NCI-H1417 treated with DMSO at 0.1 percent for 48 hours (cell line): ENCODE measurements around the gene FDXR.
A peak's percentile ranks its signal among the peaks of the same experiment; 100 is the strongest.

Source experiments
- DNase-seq: peaks from one replicate; lab custom pipeline; 2025; lab: John Stamatoyannopoulos, UW

The FDXR gene

DNA sequence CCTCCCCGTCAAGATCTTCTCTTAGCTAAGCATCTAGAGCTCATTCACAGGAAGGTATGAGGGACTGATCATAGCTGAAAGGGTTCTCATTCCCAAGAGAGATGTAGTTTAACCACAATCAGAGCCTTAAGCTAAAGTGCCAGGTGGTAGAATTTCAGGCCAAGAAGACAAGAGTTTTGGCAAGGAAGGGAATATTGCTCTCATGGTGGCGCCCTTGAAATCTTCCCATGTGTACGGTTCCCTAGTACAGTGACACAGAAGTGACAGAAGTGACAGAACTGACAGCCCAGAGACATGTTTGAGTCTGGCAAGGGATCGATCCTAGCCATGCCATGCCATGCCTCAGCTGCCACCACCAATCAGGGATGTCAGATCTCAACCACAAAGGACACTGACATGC lies 15.6 kb downstream of the FDXR start:
- DNase-seq = no peak

GRCh38 chr17:74856112-74856511 lies 16.7 kb downstream of the FDXR start:
- DNase-seq = no peak

GRCh38 chr17:74855323-74855722 lies 17.5 kb downstream of the FDXR start:
- no peak for DNase-seq

GRCh38 chr17:74854792-74855191 lies 18.0 kb downstream of the FDXR start:
- no peak for DNase-seq

DNA sequence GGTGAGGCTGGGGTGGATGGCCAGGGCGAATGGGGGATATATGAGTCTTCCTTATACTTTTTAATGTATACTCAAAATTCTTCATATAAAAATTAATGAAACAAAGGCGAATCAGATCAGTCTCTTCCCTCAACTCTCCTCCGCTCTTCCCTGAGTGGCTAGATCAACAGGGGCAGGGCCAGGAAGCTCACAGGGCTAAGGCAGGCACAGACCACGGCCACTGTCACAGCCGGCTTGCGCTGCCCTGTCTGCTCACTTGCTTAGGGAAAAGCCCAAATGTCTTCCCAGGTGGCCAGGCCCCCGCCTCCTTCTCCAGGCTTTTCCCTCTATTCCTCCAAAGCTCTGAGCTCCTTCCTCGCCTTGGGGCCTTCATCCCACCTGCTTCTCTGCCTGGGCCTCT lies 19.1 kb downstream of the FDXR start:
- no peak for DNase-seq

DNA sequence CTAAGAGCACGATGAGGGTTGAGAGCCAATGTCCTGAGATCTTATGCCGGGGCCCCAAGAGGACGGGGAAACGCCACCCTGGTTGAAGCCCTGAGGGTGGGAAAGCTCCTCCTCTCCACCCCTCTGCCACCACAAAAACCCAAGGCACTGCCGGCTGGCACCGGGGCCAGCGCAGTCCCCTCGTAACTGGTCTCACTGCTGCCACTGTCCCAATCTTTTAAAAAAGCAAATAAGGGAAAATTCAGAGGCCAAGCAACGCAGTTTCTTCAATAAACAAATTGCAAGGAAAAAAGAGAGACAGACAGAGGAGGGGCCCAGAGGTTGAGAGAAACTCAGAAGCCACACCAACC lies 19.8 kb downstream of the FDXR start:
- DNase-seq = no peak

DNA sequence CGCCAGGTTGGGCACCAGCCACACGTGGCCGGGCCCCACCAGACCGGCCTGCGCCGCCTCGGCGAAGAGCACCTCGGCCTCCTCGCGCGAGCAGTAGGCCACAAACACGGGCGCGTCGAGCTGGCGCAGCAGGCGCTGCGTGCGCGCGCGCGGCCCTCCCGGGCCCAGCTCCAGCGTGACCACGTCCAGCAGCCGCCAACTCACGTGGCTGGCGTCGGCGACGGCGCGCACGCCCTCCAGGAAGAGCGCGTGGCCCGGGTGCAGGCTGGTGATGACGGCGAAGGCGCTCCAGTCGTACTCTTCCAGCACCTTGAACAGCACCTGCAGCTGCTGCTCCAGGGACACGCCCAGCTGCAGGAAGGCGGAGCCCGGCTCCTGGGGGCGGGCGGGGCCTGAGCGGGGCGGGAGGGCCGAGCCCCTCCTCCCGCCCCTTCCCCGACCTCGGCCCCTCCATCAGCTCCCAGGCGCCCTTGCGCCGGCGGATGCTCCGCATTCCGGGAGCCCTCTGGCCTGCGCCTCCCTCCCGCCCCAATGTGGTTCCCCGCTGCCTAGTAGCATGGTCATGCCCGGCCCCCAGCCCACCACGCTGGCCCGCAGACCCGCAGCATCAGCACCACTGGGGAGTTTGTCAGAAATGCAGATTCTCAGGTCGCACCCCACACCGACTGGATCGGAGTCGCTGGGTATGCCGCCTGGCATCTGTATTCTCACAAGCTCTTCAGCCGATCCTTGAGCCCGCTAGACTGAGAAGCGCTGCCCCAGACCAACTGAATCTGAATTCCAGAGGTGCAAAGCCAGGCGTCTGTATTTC lies 20.4 kb downstream of the FDXR start:
- peak; percentile 65 for DNase-seq

GRCh38 chr17:74851612-74852236 lies 21.1 kb downstream of the FDXR start:
- DNase-seq = peak; percentile 17

DNA sequence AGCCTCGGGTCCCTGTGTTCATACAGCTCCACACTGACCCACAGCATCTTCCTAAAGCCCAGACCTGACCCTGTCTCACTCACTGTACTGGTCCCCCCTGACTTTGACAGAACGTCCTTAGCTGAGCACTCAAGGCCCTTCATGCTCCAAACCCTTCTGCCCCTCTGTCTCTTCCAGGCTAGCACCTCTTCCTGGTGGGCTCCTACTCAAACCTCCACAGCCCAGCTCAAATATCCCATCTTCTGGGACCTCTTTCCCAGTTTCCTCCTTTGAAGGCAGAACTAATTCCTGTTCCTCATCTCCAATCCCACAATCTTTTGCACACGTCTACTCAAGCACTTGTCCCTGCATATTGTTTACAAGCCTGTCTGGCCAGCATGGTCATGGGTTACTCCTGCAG lies 21.9 kb downstream of the FDXR start:
- no peak for DNase-seq

DNA sequence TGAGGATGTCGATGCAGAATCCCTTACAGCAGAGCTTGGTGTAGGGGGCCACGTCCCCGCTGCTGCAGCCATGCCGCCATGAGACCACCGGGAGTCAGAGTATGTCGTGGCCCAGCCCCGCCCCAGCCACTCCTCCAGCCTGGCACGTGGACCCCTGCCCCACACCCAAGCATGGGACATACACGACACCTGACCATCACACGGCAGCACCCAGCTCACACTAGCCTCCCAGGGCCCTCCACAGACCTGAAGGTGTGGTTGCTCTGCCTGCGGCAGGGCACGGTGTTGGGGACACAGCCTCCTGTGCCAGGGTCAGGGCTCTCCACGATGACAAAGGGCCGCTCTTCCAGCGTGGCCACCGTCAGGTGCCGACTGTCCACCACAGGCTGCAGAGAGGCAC lies 22.5 kb downstream of the FDXR start:
- DNase-seq = no peak

- DNase-seq = no peak
Observed at GRCh38 chr17:74848656-74849399, 24.0 kb downstream of the FDXR start.

DNA sequence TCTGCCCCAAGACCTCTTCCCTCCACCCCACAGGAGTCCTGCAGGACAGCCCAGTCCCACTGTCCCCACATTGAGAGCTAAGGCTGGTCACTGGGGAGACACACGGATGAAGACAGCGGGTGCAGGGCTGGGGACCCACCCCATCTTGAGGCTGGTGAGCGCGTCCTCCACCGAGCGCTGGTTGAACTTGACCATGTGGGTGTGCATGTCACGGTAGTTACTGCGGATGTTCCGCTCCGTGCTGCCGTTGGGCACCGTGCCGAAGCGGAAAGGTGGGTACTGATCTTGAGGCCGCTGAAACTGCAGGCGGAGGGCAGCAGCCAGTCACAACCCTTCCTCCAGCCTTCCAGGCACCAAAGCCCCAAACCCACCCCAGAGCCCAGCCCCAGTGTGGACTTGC lies 26.2 kb downstream of the FDXR start:
- DNase-seq = no peak

DNA sequence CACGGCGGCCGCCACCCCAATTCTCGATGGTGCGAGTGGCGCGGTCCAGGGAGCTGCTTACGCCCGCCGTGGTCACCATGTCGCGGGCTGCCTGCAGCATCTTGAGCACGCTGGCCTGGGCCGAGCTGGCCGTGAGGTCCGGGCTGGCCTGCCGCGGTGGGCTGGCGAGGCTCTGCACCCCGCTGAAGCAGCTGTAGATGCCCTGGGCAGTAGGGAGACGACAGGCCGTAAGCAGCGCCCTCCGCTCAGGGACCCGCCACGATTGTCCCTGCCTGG lies 29.5 kb downstream of the FDXR start:
- no peak for DNase-seq

DNA sequence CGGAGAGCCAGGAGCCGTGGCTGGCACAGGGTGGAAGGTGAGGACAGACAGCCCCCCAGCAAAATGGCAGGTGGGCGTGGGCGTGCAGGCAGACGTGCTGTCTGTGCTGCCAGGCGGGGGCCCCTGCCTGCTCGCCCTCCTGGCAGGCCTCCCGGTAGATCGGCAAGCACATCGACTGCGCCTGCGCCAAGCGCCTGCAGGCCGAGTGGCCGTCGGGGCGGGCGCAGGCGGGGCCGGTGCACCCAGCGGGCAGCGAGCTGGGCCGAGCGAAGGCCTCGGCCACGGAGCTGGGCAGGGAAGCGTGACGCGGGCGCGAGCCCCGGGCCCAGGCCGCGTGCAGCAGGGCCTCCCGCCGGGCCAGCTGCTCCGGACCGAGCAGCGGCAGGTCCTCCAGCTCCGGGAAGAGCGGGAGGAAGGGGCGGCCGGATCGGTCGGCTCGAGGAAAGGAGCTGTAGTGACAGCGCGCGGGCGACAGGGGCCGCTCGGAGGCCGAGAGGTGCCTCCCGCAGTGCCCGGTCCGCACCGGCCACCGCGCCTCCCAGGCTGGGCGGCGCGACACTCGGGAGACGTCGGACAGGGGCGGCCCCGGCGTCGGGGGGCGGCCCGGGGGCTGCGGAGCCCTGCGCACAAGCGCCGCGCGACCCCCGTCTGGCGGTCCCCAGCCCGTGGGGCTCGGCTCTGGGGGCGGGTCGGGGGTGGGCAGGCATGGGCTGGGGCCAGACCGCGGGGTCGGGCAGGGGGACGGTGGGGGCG lies 30.0 kb downstream of the FDXR start:
- no peak for DNase-seq

DNA sequence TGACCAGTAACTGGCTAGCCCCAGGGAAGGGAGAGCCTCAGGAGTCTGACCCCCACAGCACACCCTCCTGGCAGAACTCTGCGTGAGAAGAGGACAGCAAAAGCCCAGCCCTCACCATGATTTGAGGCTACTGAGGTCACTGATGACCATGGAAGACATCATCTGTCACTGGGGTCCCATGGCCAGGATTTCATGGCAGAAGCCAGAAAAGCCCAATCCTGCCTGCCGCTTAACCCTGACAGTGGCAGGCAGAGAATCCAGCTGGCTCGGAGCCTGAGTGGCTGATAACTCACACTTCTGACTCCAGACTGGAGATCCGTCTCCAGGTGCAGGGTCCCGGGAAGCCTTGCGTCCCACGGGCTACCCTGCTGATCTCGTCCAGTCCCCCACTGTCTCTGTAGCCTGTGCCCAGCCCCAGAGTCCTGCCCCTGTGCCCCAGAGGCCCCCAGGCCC lies 30.6 kb downstream of the FDXR start:
- no peak for DNase-seq

DNA sequence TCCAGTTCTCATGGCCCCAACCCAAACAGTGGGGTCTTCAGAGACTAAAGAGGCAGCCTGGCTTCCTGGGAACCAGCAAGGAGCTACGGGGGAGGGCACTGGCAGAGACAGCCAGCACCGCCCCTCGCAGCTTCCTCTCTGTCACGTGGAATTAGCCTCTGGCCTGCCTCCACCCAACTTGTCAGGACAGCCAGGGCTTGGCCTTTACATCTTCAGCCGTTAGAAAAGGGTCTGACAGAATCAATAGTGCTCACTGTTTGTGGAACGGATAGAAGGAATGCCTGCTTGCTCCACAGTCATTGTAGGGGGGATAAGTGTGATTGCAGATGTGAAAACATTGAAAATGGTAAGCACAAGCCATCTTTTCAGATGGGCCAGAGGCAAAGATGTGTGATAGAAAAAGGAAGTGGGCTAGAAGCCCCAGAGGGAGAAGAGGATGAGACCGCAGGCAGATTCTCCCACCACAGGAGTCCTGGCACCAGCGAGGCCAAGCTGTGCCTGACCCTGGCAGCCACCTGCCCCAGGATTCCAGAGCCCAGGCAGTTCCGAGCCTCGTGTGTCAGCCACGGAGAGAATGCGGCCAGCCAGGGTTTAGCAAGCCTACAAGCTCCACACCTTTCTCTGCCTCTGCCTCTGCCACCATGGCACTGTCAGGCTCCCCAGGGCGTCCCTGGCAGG lies 31.7 kb downstream of the FDXR start:
- no peak for DNase-seq

GRCh38 chr17:74839990-74840852 lies 32.6 kb downstream of the FDXR start:
- DNase-seq = no peak

- DNase-seq = no peak
Observed at GRCh38 chr17:74838274-74838673, 34.5 kb downstream of the FDXR start.

- DNase-seq = no peak
Observed at GRCh38 chr17:74836691-74837467, 35.9 kb downstream of the FDXR start.

DNA sequence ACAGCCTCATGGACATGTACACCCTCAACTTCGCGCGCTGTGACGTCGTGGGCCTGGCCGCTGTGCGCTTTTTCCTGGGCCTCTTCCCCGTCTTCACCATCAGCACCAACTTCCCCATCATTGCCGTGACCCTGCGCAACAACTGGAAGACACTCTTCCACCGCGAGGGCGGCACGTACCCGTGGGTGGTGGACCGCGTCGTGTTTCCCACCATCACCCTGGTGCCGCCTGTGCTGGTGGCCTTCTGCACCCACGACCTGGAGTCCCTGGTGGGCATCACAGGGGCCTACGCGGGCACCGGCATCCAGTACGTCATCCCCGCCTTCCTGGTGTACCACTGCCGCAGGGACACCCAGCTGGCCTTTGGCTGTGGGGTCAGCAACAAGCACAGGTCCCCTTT lies 36.6 kb downstream of the FDXR start:
- DNase-seq = no peak
